GM12891 (cell line): ENCODE results near the gene COASY.

ENCODE experiments used
- POLR2A ChIP-seq: IDR thresholded peaks from 2 replicates; pipeline ENCODE4 v1.6.1; 2011; ENCODE audit warnings: low read depth, low read length, control low read depth
- POLR2AphosphoS5 ChIP-seq: IDR thresholded peaks from 2 replicates; pipeline ENCODE4 v1.6.1; 2011; ENCODE audit warnings: low read depth, low read length, control low read depth

- TF ChIP-seq POLR2A (no peak), POLR2AphosphoS5 (no peak)
Observed at GRCh38 chr17:42547698-42548069, 14.3 kb upstream of the COASY start.
